Nephron progenitor cell (in vitro differentiated cells): ENCODE results near the gene SOX18.

ENCODE experiments used
- DNase-seq: peaks from one replicate; pipeline ENCODE4 v3.0.0; 2021
- H3K27ac Mint-ChIP-seq: 2 replicates; pipeline ENCODE4 v1.8.0; 2021; ENCODE audit warnings: mild to moderate bottlenecking, moderate library complexity, mixed read lengths
- H3K27me3 Mint-ChIP-seq: 2 replicates; pipeline ENCODE4 v1.8.0; 2021; ENCODE audit warnings: mild to moderate bottlenecking, low read depth, mixed read lengths; ENCODE audit not compliant: poor library complexity
- H3K36me3 Mint-ChIP-seq: 2 replicates; pipeline ENCODE4 v1.8.0; 2021; ENCODE audit warnings: low read depth, mixed read lengths
- H3K4me1 Mint-ChIP-seq: 2 replicates; pipeline ENCODE4 v1.8.0; 2021; ENCODE audit warnings: mixed read lengths
- H3K4me3 Mint-ChIP-seq: 2 replicates; pipeline ENCODE4 v1.8.0; 2021; ENCODE audit warnings: mild to moderate bottlenecking, moderate library complexity, mixed read lengths
- H3K9me3 Mint-ChIP-seq: 2 replicates; pipeline ENCODE4 v1.8.0; 2021; ENCODE audit warnings: mild to moderate bottlenecking, moderate library complexity, mixed read lengths
- CTCF ChIP-seq: fragments of 200-600 bp; sonication (generic); IDR thresholded peaks from 2 replicates; pipeline ENCODE4 v1.5.0; 2021; ENCODE audit warnings: antibody characterized with exemption

SOX18 gene

DNA sequence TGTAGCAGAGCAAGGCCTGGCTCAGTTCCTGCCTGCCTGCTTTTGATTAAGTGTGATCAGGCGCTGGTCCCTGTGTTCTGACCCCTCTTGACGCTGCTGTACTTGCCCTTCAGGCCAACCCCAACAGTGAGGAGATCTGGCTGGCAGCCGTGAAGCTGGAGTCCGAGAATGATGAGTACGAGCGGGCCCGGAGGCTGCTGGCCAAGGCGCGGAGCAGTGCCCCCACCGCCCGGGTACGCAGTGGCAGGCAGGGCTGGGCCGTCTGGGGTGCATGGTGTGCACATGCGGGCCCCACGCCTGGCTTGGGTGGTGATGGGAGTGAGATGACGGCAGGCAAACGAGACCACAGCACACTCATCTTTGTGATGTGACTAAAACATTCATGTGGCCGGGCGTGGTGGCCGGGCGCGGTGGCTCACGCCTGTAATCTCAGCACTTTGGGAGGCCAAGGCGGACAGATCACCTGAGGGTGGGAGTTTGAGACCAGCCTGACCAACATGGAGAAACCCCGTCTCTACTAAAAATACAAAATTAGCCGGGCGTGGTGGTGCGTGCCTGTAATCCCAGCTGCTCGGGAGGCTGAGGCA, 23.5 kb downstream of the SOX18 start:
- Mint-ChIP-seq H3K4me3 (no peak overlapping the region), H3K36me3 (peaks cover 68% of the 10 kb centered on the region), H3K9me3 (no peaks in the 10 kb centered on the region), H3K27ac (no peak overlapping the region), H3K4me1 (no peaks in the 10 kb centered on the region), H3K27me3 (peaks cover 7% of the 10 kb centered on the region)
- no peak for TF ChIP-seq CTCF
- DNase-seq = no peak

DNA sequence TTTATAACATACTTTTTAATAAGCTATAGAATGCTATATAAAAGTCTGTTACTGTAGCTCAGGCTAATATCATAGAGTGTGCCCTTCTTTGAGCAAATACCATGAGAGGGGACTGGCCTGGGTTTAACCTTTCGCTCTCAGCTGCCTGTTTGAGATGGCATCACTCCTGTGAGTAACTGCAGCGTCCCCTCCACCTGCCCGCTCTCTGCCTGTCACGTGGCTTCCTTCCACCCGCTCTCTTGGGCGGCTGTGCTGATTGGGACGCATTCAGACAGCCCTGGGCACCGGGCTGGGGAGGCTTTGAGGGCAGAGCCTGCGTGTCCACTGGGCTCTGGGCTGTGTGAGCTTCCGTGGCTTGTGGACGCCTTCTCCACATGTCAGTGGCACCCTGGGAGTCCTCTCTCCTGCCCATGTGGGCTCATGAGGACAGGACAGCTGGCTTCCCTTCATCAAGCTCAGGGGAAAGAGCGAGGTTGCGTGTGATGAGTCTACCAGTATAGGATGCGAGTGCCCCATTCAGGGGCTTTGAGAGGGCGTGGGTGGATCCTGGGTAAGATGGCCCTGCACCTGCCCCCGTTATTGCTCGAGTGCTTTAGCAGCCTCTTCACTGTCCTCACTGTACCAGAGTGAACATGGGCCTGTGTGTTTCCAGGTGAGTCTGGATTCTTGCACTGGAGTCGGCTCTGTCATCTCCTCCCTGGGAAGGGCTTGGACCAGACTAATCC, 24.2 kb downstream of the SOX18 start:
- Mint-ChIP-seq H3K27ac (no peak overlapping the region), H3K27me3 (peaks cover 7% of the 10 kb centered on the region), H3K4me1 (no peaks in the 10 kb centered on the region), H3K36me3 (peaks cover 61% of the 10 kb centered on the region), H3K4me3 (no peak overlapping the region), H3K9me3 (no peaks in the 10 kb centered on the region)
- TF ChIP-seq CTCF = no peak
- no peak for DNase-seq

DNA sequence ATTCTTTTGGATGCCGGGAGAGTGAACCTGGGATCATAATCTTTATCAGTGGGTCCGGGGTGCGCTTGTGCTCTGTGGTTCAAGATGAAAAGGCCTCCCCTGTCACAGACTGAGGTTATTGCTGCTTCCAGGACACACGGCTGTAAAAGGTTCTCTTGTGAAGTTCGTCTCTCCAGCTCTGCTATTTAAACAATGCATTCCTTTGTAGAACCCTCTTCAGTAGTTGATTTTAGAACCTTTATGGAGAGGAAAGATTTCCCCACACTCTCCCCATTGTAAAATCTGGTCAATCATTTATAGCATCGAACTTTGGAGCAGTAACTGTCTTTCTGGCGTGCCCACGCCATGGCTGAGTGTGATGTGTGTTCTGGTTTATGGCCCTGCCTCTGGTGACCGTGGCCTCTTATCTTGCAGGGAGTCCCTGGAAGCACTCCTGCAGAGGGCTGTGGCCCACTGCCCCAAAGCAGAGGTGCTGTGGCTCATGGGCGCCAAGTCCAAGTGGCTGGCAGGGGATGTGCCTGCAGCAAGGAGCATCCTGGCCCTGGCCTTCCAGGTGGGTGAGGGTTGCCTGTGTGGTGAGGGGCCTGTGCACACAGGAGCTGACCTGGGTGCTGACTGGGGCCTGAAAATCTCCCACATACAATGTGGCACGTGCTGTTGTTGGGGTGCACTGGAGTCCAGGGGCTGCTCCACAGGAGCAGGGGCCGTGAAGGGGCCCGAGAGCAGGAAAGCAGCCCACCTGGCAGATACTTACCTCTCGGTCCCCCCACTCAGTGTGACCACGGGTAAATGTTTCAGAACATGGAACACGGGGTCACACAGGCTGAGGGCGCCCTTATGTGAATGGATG, 25.1 kb downstream of the SOX18 start:
- DNase-seq = no peak
- no peak overlapping the region for H3K4me3 Mint-ChIP-seq
- no peaks in the 10 kb centered on the region for H3K9me3 Mint-ChIP-seq
- H3K27me3 Mint-ChIP-seq = peaks cover 7% of the 10 kb centered on the region
- H3K27ac Mint-ChIP-seq = no peak overlapping the region
- no peak for TF ChIP-seq CTCF
- H3K36me3 Mint-ChIP-seq = peaks cover 62% of the 10 kb centered on the region
- H3K4me1 Mint-ChIP-seq = no peaks in the 10 kb centered on the region

GRCh38 chr20:64023361-64024140, 25.9 kb downstream of the SOX18 start:
- DNase-seq = no peak
- no peaks in the 10 kb centered on the region for H3K4me1 Mint-ChIP-seq
- peaks cover 7% of the 10 kb centered on the region for H3K27me3 Mint-ChIP-seq
- H3K9me3 Mint-ChIP-seq = no peaks in the 10 kb centered on the region
- no peak overlapping the region for H3K27ac Mint-ChIP-seq
- H3K4me3 Mint-ChIP-seq = no peak overlapping the region
- TF ChIP-seq CTCF = no peak
- H3K36me3 Mint-ChIP-seq = peaks cover 63% of the 10 kb centered on the region

- no peaks in the 10 kb centered on the region for H3K9me3 Mint-ChIP-seq
- H3K27me3 Mint-ChIP-seq = peaks cover 7% of the 10 kb centered on the region
Observed at GRCh38 chr20:64022671-64023360, 26.6 kb downstream of the SOX18 start.

More at GRCh38 chr20:64022671-64023360, 26.6 kb downstream of the SOX18 start:
- Mint-ChIP-seq H3K36me3 (peaks cover 64% of the 10 kb centered on the region), H3K4me3 (no peak overlapping the region), H3K27ac (no peak overlapping the region), H3K4me1 (no peaks in the 10 kb centered on the region)
- no peak for TF ChIP-seq CTCF
- no peak for DNase-seq
